ENCODE data around the gene PI4K2B.
"Not testable (repeated sequence)": the region's sequence is repeated elsewhere in the genome, so short reads cannot be mapped to it uniquely, and the experiment has no call there.

The PI4K2B gene

DNA sequence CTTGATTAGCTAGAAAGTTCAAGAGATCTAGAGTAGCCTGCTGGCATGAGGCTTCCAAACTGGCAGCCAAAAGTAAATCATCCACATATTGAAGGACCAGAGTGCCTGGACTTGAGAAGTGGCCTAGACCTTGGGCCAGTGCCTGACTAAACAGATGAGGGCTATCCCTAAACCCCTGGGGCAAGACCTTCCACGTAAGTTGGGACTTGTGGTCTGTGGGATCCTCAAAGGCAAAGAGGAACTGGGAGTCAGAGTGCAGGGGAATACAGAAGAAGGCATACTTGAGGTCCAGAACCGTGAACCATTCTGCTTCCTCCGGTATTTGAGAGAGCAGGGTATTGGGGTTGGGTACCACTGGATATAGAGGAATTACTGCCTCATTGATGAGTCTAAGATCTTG, 8.4 kb downstream of the PI4K2B start:
- not testable (repeated sequence) for DNase-seq (ENCODE audit: low read depth)

DNA sequence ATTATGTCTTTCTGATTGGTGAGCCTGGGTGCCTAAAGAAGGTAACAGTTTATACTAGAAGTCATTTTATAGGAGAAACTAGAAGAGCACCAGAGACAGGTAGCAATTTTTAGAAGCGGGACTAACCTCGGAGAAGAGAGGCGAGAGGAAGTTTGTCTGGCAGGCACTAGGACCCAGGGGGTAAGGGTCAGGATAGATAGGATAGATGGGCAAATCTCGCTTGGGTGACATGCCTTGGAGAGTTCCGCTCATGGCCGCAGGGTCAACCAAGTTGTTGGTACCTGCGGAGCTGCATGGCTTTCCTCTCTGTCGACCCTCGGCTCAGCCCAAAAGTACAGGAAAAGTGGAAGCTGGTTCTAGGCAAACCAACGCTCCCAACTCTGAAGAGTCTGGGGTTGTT, 11.3 kb downstream of the PI4K2B start:
- DNase-seq (ENCODE audit: low read depth): no peak

DNA sequence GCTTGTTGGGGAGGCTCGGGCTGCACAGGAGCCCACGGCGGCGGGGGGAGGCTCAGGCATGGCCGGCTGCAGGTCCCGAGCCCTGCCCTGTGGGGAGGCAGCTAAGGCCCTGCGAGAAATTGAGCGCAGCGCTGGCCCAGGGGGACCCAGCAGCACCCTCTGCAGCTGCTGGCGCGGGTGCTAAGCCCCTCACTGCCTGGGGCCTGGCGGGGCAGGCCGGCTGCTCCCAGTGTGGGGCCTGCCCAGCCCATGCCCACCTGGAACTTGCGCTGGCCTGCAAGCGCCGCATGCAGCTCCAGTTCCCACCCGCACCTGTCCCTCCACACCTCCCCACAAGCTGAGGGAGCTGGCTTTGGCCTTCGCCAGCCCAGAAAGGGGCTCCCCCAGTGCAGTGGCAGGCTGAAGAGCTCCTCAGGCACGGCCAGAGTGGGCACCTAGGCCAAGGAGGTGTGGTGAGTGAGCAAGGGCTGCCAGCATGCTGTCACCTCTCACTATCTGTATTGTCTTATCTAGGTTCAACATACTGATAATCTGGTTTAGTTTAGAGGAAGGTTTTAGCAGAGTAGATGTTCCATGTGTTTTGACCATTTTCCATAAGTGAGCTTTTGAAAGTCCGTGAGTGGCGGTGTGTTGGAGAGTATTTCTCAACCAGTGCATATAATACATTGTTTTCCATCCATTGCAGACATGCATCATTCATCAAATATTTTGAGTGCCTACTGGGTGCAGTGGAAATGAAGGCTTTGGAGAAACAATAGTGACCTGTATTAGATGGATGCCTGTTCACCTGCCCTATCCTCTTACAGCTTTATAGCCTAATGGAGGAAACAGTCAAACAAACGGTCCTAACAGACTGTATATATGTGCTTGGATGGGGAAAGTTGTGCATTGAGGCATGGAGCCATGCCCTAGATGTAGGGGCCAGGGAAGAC, 13.1 kb downstream of the PI4K2B start:
- no peak for DNase-seq (ENCODE audit: low read depth)

DNA sequence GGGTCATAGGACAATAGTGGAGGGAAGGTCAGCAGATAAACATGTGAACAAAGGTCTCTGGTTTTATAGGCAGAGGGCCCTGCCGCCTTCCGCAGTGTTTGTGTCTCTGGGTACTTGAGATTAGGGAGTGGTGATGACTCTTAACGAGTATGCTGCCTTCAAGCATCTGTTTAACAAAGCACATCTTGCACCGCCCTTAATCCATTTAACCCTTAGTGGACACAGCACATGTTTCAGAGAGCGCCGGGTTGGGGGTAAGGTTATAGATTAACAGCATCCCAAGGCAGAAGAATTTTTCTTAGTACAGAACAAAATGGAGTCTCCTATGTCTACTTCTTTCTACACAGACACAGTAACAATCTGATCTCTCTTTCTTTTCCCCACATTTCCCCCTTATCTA, 15.0 kb downstream of the PI4K2B start:
- DNase-seq (ENCODE audit: low read depth): not testable (repeated sequence)

DNA sequence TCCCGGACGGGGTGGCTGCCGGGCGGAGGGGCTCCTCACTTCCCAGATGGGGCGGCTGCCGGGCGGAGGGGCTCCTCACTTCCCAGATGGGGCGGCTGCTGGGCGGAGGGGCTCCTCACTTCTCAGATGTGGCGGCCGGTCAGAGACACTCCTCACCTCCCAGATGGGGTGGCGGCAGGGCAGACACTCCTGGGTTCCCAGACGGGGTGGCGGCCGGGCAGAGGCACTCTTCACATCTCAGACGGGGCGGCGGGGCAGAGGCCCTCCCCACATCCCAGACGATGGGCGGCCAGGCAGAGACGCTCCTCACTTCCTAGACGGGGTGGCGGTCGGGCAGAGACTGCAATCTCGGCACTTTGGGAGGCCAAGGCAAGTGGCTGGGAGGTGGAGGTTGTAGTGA, 15.7 kb downstream of the PI4K2B start:
- DNase-seq (ENCODE audit: low read depth): not testable (repeated sequence)

DNA sequence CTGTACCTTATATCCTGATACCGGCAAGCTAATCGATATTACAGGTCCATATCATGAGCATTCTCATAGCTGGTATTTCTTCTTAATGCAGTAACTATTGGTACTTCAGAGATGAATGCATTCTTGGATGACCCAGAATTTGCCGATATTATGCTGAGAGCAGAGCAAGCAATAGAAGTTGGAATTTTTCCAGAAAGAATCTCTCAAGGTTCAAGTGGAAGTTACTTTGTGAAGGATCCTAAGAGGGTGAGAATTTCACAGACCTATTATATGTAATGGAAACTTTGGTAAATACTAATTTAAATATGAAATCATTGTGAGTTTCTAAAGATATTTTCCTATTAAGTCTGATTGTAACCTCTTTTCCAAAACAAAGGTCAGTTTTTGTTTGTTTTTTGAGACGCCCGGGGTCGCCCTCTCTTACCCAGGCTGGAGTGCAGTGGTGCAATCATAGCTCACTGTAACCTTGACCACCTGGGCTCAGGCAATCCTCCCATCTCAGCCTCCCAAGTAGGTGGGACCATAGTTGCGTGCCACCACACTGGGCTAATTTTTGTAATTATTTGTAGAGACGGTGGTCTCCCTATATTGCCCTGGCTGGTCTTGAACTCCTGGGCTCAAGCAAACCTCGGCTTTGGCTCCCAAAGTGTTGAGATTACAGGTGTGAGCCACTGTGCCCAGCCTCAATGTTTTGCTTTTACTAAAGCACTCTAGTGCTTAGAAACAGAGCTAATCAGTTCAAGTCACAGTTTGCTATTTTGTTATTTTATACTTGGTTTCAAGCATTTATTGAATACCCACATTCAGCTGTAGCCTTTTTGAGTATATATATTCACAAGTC, 18.6 kb downstream of the PI4K2B start:
- DNase-seq (ENCODE audit: low read depth): no peak

DNA sequence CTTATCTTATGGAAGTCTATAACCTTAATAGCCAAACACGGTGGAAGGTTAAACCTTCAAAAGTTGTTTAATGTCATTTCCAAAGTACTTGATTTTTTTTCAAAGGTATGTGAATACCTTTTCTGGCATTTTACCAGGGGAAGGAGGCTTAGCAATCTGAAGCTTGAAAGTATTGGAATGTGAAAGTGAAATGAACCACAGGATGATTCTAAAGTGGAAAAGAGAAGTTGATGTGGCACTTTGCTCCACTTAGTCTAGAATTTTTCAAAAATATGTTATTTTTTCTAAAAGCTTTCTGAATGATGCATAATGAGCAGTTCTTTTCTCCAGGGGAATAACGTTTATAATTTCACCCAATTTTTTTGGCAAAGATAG, 19.2 kb downstream of the PI4K2B start:
- DNase-seq (ENCODE audit: low read depth): no peak

DNA sequence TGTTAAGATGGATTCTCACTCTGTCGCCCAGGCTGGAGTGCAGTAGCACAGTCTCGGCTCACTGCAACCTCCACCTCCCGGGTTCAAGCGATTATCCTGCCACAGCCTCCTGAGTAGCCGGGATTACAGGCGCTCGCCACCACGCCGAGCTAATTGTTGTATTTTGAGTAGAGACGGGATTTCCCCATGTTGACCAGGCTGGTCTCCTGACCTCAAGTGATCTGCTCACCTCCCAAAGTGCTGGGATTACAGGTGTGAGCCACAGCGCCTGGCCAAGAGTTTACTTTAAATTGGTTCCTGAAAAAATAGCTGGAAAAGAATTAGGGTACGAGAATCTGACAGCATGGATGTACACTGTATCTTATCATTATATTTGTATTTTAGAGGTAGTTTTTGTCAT, 20.0 kb downstream of the PI4K2B start:
- DNase-seq (ENCODE audit: low read depth): not testable (repeated sequence)

DNA sequence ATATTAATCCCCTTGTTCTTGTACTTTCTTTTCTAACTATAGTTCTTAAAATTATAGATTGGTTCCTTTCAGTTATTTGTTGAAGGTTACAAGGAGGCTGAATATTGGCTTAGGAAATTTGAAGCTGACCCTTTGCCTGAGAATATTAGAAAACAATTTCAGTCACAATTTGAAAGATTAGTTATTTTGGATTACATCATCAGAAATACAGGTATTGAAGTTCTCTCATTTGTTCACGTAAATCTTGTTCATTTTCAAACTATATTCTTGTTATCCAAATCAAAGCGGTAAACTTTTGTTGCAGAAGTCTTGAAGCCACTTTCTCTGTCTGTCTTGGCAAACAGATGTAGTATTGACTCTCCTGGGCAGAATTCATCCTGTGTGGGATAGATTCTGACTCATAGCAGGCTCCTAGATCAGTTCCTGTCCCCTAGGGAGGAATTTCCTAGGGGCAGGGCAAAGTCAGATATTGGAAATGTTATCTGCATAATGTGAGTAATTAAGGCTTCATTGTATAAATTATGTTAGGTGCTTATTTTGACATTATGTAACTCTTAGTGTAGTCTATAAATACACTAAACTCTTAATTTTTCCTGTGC, 25.2 kb downstream of the PI4K2B start:
- no peak for DNase-seq (ENCODE audit: low read depth)

DNA sequence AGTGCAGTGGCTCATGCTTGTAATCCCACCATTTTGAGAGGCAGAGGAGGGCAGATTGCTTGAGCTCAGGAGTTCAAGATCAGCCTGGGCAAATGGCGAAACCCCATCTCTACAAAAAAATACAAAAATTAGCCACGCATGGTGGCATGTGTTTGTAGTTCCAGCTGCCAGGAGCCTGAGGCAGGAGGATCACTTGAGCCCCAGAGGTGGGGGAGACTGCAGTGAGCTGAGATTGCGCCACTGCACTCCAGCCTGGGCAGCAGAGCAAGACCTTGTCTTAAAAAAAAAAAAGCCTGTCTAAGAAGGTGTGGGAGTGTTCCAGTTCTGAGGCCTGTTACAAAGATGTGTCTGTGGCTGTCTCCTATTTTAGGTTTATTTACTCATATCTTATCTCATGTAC, 38.0 kb downstream of the PI4K2B start:
- no peak for DNase-seq (ENCODE audit: low read depth)

DNA sequence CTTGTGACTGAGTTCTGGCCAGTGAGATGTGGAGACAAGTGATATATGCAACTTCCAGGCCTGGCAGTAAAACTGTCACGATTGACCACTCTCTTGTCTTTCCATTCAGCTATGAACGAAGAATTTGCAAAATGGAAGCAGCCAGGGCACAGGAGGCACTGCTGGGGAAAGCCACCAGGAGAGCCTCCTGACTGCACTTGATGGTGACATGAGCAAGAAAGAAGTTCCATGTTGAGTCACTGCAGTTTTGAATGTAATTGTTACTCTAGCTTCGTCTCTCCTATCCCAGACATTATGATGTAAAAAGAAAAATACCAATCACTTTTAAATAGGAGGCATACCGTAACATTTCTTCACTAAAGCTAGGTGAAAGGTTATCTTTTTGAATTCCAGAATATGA, 46.4 kb downstream of the PI4K2B start:
- DNase-seq (ENCODE audit: low read depth): no peak

DNA sequence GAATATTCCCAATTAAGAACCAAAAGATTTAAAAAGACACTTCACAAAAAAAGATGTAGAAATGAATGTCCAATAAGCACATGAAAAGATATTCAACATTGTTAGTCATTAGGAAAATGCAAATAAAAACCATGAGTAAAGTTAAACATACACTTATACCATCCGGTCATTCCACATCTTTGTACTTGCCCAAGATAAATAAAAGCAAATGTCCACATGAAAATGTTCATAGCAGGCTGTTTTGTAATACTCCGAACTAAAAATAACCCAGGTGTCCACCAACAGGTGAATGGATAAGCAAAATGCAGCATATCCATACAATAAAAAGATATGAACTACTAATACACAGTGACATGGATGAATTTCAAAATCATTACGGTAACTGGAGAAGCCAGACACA, 50.1 kb downstream of the PI4K2B start:
- DNase-seq (ENCODE audit: low read depth): no peak

DNA sequence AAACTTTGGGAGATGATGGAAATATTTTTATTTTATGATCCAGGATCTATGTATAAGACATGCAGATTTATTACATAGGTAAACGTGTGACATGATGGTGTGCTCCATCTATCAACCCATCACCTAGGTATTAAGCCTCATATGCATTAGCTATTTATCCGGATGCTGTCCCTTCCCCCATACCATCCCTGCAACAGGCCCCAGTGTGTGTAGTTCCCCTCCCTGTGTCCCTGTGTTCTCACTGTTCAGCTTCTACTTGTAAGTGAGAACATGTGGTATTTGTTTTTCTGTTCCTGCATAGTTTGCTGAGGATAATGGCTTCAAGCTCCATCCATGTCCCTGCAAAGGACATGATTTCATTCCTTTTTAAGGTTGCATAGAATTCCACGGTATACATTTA, 50.6 kb downstream of the PI4K2B start:
- no peak for DNase-seq (ENCODE audit: low read depth)

DNA sequence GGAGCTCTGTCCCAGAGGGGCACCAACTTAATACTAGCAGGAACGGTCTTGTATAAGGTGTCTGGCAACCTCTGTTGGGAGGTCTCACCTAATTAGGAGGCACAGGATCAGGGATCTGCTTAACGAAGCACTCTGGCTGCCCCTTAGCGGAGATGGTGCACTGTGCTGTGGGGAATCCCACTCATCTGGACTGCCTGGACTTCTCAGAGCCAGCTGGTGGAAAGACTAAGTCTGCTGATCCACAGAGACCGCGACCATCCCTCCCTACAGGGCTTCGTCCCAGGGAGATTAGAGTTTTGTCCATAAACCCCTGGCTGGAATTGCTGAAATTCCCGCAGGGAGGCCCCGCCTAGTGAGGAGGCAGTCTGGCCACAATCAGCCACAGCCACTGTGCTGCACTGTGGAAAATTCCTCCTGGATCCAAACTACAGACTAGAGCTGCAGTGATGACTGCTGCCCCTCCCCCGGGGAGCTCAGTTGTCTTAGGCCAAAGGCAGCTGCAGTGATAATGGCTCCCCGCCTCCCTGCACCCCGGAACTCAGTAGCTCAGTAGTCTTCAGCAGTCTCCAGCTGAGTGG, 56.7 kb downstream of the PI4K2B start:
- no peak for DNase-seq (ENCODE audit: low read depth)

DNA sequence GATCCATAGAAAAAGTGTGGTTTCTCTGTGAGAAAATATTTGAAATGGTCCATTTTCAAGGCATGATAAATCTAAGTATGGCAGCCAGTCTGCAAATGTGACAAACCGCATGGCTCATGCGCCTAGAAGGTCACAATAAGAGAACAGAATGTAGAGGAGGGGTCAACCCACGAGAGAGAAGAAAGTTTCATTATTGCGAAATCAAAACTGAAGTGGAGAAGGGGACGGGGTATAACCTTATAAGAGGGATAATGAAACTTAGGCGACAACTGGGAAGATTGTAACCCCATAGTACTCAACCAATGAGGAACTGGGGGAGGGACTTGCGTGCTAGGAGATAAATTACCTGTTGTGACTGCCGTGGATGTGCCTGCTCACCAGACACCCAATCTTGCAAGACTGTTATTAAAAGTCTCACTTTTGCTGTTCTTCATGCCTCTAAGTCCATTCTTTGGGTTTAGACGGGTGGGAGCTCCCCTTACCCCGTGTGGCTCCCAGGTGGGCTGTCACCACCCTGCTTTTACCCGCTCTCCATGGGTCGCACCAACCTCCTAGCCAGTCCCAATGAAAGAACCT, 57.4 kb downstream of the PI4K2B start:
- DNase-seq (ENCODE audit: low read depth): no peak

DNA sequence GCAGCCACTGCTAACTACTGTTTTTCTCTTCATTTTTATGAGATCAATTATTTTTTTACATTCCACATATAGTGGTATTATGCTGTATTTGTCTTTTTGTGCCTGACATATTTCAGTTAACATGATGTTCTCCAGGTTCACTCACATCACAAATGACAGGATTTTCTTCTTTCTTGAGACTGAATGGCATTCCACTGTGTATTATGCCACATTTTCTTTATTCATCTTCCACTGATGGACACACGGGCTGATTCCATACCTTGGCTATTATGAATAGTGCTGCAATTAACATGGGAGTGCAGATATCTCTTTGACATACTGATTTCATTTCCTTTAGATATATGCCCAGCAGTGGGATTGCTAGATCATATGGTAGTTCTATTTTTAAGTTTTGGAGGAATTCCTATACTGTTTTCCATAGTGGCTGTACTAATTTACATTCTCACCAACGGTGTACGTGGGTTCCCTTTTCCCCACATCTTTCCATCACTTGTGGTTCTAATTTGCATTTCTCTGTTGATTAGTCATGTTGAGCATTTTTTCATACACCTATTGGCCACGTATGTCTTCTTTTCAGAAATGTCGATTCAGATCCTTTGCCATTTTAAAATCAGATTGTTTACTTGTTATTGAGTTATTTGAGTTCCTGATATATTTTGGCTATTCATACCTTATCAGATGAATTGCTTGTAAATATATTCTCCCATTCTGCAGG, 63.9 kb downstream of the PI4K2B start:
- no peak for DNase-seq (ENCODE audit: low read depth)

DNA sequence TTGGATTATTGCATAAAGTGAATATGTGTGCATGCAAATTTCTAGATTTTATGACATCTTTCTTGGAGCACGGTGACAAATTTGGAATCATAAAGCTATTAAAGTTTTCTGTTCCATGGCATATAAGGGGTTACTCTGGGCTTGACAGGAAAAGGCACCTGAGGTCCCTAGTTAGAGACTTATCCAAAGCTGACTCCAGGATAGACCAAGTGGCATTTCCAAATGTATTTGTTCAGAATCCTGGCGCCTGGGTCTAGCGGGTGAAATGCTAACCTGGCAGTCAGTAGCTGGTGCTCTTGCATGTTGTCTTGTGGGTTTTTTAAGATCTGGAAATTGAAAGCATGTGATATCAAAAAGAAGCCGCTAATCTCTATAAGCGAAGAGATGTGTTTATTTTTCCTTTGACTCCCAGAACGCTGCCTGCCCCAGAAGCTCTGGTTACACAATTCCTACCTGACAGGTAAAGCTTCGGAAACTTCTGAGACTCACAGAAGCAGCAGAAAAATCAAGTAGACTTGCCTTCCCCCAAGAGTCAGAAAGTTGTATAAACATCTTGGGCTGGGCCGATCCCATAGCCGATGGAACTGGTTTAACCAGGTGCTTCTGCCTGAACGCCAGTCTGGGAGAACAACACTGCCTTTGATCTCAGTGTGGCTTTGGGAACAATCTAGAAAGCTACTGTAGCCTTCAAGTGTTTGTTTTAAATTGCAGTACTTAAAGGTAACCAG, 65.8 kb downstream of the PI4K2B start:
- DNase-seq (ENCODE audit: low read depth): no peak

DNA sequence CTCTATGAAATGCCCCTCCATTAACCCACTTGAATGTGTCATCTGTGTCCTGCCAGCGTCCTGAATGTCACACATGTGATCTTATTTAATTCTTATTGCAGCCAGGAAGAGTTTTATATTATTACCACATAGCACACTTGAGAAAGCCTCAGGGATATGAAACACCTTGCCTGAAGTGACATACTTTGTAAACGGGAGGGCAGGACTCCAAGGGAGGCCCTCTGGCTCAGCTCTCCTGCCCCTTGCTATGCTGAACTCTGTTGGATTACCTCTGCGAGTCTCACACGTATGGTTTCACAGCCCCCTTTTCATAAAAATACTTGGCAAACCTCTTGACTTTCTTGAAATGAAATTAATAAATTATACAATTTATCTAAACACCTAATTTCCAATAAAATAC, 67.6 kb downstream of the PI4K2B start:
- no peak for DNase-seq (ENCODE audit: low read depth)

DNA sequence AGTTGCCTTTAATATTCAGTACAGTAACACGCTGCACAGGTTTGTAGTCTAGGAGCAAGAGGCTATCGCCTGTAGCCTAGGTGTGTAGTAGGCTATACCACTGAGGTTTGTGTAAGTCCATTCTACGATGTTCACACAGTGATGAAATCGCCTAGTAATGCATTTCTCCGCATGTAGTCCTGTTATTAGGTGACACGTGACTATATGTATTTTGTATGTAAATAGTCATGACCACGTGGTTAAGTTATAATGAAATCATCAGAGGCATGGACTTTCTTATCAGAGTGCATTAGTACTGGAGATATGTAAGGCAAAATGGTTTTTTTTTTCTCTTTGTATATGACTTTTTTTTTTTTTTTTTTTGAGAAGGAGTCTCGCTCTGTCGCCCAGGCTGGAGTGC, 68.8 kb downstream of the PI4K2B start:
- DNase-seq (ENCODE audit: low read depth): no peak

DNA sequence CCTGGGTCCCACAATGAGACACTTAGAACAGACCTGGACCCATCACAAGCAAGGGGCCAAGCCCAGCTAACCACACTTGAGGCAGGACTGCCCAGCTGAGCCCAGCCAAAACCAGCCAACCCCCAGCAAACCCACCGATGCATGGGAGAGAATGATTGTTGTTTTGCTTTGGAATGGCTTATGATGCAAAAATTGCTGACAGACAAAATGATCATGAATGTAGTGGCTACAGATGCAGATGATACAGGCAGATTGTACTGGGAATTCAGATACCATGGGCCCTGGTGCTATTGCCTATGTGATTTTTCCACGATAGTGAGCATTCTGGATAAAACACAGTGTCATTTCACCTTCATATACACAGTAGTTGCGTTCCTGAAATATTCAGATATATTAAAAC, 69.7 kb downstream of the PI4K2B start:
- DNase-seq (ENCODE audit: low read depth): no peak
